Activated CD8-positive, alpha-beta T cell treated with anti-CD3 and anti-CD28 coated beads for 36 hours (primary cell): ENCODE results near the gene PPP1R9A. TPM values are rescaled to one million over a fixed set of nuclear protein-coding genes. Genes with fewer than 3 reads are reported as not detected.

Experiments used
- ATAC-seq: fragments of 200-7000 bp; cut with Tn5 transposase; one replicate; pipeline ENCODE4 v1.10.0; 2021; ENCODE audit warnings: mild to moderate bottlenecking, moderate library complexity
- CTCF ChIA-PET: fragments of 350-600 bp; sonication (Branson Sonifier 250); formaldehyde crosslinking; loops from one replicate; lab custom pipeline; 2021; ENCODE audit warnings: antibody characterized with exemption; lab: Charles Lee
- POLR2A ChIA-PET: fragments of 350-600 bp; sonication (Branson Sonifier 250); formaldehyde crosslinking; loops from one replicate; lab custom pipeline; 2021; ENCODE audit warnings: antibody characterized with exemption; lab: Charles Lee
- DNase-seq: peaks from one replicate; pipeline ENCODE4 v3.0.0-alpha.2; 2020
- H3K27ac Mint-ChIP-seq: one replicate; pipeline ENCODE4 v1.8.0; 2021; ENCODE audit warnings: mild to moderate bottlenecking, mixed read lengths
- H3K27me3 Mint-ChIP-seq: one replicate; pipeline ENCODE4 v1.8.0; 2021; ENCODE audit warnings: mixed read lengths
- H3K36me3 Mint-ChIP-seq: one replicate; pipeline ENCODE4 v1.8.0; 2021; ENCODE audit warnings: low read depth, mixed read lengths
- H3K4me1 Mint-ChIP-seq: one replicate; pipeline ENCODE4 v1.8.0; 2021; ENCODE audit warnings: low read depth, mixed read lengths
- H3K4me3 Mint-ChIP-seq: one replicate; pipeline ENCODE4 v1.8.0; 2021; ENCODE audit warnings: mild to moderate bottlenecking, moderate library complexity, mixed read lengths
- H3K9me3 Mint-ChIP-seq: one replicate; pipeline ENCODE4 v1.8.0; 2021; ENCODE audit warnings: mixed read lengths
- CTCF ChIP-seq: fragments of 200-600 bp; IDR thresholded peaks from one replicate; pipeline ENCODE4 v1.8.0; 2022; ENCODE audit warnings: antibody characterized with exemption, mild to moderate bottlenecking
- intact Hi-C: fragments of 100-400 bp; cut with micrococcal nuclease; formaldehyde crosslinking; loops from one replicate; pipeline ENCODE4 v1.10.0; 2022
- total RNA-seq, 2 experiments: library from RNA; stranded (reverse); gene quantifications; one replicate each; pipeline ENCODE4 v1.2.3, GENCODE V29; 2021

Gene PPP1R9A
- total RNA-seq, 2 experiments from 2014 or later, result 0.05 to 0.13 TPM

- intact Hi-C loops, result no loop called here
- no peak for DNase-seq
- POLR2A ChIA-PET, result no interaction called here
- ATAC-seq, result no peak
- H3K36me3 Mint-ChIP-seq, result no peaks in the 10 kb centered on the region
- no peaks in the 10 kb centered on the region for H3K9me3 Mint-ChIP-seq
- no peaks in the 10 kb centered on the region for H3K4me1 Mint-ChIP-seq
- H3K4me3 Mint-ChIP-seq, result no peak overlapping the region
- H3K27ac Mint-ChIP-seq, result no peak overlapping the region
- TF ChIP-seq CTCF, result no peak
- CTCF ChIA-PET, result no interaction called here
- peaks cover 2% of the 10 kb centered on the region for H3K27me3 Mint-ChIP-seq
Measured at GRCh38 chr7:94923412-94923811, 16.0 kb downstream of the PPP1R9A start.

- TF ChIP-seq CTCF, result no peak
- ChIA-PET POLR2A (no interaction called here), CTCF (no interaction called here)
- intact Hi-C loops, result no loop called here
- no peaks in the 10 kb centered on the region for H3K36me3 Mint-ChIP-seq
- ATAC-seq (no peak), DNase-seq (no peak)
- no peaks in the 10 kb centered on the region for H3K4me1 Mint-ChIP-seq
- H3K9me3 Mint-ChIP-seq, result no peaks in the 10 kb centered on the region
- H3K4me3 Mint-ChIP-seq, result no peak overlapping the region
- H3K27ac Mint-ChIP-seq, result no peak overlapping the region
- no peaks in the 10 kb centered on the region for H3K27me3 Mint-ChIP-seq
Measured at GRCh38 chr7:94928168-94928707, 20.8 kb downstream of the PPP1R9A start.

DNA sequence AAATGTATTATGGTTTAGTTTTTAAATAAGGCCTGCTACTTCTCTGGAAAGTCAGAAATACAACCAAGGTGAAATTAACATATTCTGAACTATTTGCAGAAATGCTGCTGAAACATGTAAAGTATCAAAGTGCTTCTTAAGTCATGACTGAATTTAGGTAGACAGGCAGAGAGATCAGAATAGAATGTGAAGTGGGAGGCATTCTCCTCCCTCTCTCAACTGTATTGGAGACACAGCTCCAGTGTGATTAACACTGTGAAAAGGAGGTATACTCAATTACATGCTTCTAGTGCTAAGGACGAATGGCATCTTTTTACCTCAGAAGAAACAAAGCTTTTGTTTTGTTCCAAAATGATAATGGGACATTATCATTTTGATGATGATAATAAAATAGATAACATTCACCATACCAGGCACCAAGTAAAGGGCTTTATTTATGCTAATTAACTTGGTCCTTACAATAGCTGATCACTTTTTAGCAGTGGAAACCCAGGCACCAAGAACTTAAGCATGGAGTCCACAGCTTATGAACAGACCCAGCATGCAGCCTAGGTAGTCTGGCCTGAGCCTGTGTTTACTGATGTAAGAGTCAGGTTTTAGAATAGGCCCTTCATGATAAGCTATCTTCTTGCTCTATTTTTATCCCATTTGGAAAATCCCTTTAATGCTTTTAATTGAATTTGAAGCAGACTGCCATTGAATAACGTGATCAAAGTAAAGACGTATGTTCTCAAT, 26.0 kb downstream of the PPP1R9A start:
- ChIA-PET POLR2A (no interaction called here), CTCF (no interaction called here)
- Mint-ChIP-seq H3K36me3 (no peaks in the 10 kb centered on the region), H3K4me3 (no peak overlapping the region), H3K4me1 (no peaks in the 10 kb centered on the region), H3K9me3 (no peaks in the 10 kb centered on the region), H3K27me3 (no peaks in the 10 kb centered on the region), H3K27ac (no peak overlapping the region)
- ATAC-seq (no peak), DNase-seq (no peak)
- TF ChIP-seq CTCF, result no peak
- intact Hi-C loops, result no loop called here

DNA sequence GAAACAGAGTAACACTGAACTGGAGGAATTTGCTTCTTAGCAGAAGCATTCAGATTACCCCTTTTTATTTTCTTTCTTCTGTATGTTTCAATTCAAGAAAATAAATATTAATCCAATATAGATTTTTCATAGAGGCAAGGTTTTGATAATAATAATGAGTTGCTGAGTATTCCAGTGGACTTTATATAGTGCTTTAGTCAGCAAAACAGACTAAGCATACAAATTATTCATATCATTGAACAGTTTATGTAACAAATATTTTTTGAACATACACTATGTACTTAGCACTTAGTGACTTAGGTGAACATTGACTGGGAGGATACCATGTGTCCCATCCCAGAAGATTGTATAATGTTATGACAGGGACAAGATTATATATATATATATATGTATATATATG, 32.0 kb downstream of the PPP1R9A start:
- TF ChIP-seq CTCF, result no peak
- DNase-seq (no peak), ATAC-seq (no peak)
- ChIA-PET POLR2A (no interaction called here), CTCF (no interaction called here)
- H3K4me3 Mint-ChIP-seq, result no peak overlapping the region
- H3K36me3 Mint-ChIP-seq, result no peaks in the 10 kb centered on the region
- no peak overlapping the region for H3K27ac Mint-ChIP-seq
- no peaks in the 10 kb centered on the region for H3K27me3 Mint-ChIP-seq
- no peaks in the 10 kb centered on the region for H3K9me3 Mint-ChIP-seq
- intact Hi-C loops, result no loop called here
- H3K4me1 Mint-ChIP-seq, result no peaks in the 10 kb centered on the region

DNA sequence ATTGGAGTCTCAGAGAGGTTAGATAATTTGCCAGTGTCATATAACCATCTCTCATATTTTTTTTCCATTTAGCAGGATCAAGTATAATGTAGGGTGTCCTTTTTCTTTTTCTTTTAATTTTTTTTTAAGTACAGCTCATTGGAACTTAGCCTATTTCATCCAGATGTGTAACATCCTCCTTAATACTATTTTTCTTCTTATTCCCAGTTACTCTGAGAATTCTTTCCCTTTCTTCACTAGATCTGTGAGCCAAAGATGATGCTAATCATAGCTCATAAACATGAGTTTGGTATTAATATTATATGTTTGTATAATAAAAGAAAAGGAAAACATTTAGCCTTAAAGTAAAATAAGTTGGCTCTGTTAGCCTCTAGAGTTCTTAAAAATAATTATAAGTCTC, 32.8 kb downstream of the PPP1R9A start:
- H3K36me3 Mint-ChIP-seq, result no peaks in the 10 kb centered on the region
- POLR2A ChIA-PET, result no interaction called here
- no peaks in the 10 kb centered on the region for H3K27me3 Mint-ChIP-seq
- no peak for TF ChIP-seq CTCF
- no peak overlapping the region for H3K27ac Mint-ChIP-seq
- CTCF ChIA-PET, result no interaction called here
- H3K4me3 Mint-ChIP-seq, result no peak overlapping the region
- ATAC-seq (no peak), DNase-seq (no peak)
- no peaks in the 10 kb centered on the region for H3K4me1 Mint-ChIP-seq
- intact Hi-C loops, result no loop called here
- H3K9me3 Mint-ChIP-seq, result no peaks in the 10 kb centered on the region
